Right renal pelvis (tissue), 4 donors: Measurements from ENCODE around the gene PRICKLE2. TPM values are rescaled to one million over a fixed set of nuclear protein-coding genes. Genes with fewer than 3 reads are reported as not detected.

Experiments
- DNase-seq, 4 donors: peaks; one replicate each; pipeline ENCODE4 v3.0.0-alpha.2; 2013; ENCODE audit warnings: low read depth in 4 of 4, low spot score in 3 of 4, missing footprints in 1 of 4
- polyA plus RNA-seq, 4 donors: library from polyadenylated mRNA; unstranded; fragments of 120-200 nt; gene quantifications; one replicate each; pipeline ENCODE4 v1.2.1, GENCODE V29; 2013; ENCODE audit not compliant: insufficient read length in 4 of 4

The PRICKLE2 gene
- polyA plus RNA-seq, 4 donors = 17.4 to 20.3 (median 19.8) TPM

- DNase-seq = no peak
Observed at GRCh38 chr3:64253689-64254088, 28.4 kb upstream of the PRICKLE2 start.

- DNase-seq = no peak
Observed at GRCh38 chr3:64251019-64251418, 25.8 kb upstream of the PRICKLE2 start.

- DNase-seq = no peak
Observed at GRCh38 chr3:64247991-64248646, 22.9 kb upstream of the PRICKLE2 start.

GRCh38 chr3:64244011-64244942, 19.0 kb upstream of the PRICKLE2 start:
- DNase-seq = no peak

- peak in 3 of 4 donors; percentile 71 to 80 (median 78) for DNase-seq
Observed at GRCh38 chr3:64242435-64242834, 17.2 kb upstream of the PRICKLE2 start.

GRCh38 chr3:64240959-64241358, 15.7 kb upstream of the PRICKLE2 start:
- no peak for DNase-seq

GRCh38 chr3:64240396-64240795, 15.1 kb upstream of the PRICKLE2 start:
- DNase-seq = no peak

GRCh38 chr3:64239841-64240240, 14.6 kb upstream of the PRICKLE2 start:
- no peak for DNase-seq

- no peak for DNase-seq
Observed at GRCh38 chr3:64238971-64239667, 13.9 kb upstream of the PRICKLE2 start.

GRCh38 chr3:64237083-64237482, 11.8 kb upstream of the PRICKLE2 start:
- DNase-seq = no peak

GRCh38 chr3:64235605-64236004, 10.3 kb upstream of the PRICKLE2 start:
- DNase-seq = no peak

GRCh38 chr3:64234571-64234970, 9.3 kb upstream of the PRICKLE2 start:
- no peak for DNase-seq

- DNase-seq = no peak
Observed at GRCh38 chr3:64232821-64233220, 7.6 kb upstream of the PRICKLE2 start.

GRCh38 chr3:64229903-64230302, 4.6 kb upstream of the PRICKLE2 start:
- no peak for DNase-seq

GRCh38 chr3:64228110-64228509, 2.8 kb upstream of the PRICKLE2 start:
- DNase-seq = no peak

- no peak for DNase-seq
Observed at GRCh38 chr3:64226730-64227129, 1.5 kb upstream of the PRICKLE2 start.

GRCh38 chr3:64225695-64226499, 631 bp upstream of the PRICKLE2 start:
- DNase-seq = no peak

- no peak for DNase-seq
Observed at GRCh38 chr3:64223791-64224745, 1.2 kb downstream of the PRICKLE2 start.

- DNase-seq = no peak
Observed at GRCh38 chr3:64222501-64223111, 2.7 kb downstream of the PRICKLE2 start.
